Activated T-cell treated with anti-CD3 and anti-CD28 coated beads for 1 hour (primary cell): ENCODE data around the gene FGF6.
"Not testable (repeated sequence)": the region's sequence is repeated elsewhere in the genome, so short reads cannot be mapped to it uniquely, and the experiment has no call there.

Experiments
- DNase-seq: peaks from one replicate; pipeline ENCODE4 v3.0.0-alpha.2; 2020; ENCODE audit warnings: low read depth

Gene FGF6, protein sequence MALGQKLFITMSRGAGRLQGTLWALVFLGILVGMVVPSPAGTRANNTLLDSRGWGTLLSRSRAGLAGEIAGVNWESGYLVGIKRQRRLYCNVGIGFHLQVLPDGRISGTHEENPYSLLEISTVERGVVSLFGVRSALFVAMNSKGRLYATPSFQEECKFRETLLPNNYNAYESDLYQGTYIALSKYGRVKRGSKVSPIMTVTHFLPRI

DNA sequence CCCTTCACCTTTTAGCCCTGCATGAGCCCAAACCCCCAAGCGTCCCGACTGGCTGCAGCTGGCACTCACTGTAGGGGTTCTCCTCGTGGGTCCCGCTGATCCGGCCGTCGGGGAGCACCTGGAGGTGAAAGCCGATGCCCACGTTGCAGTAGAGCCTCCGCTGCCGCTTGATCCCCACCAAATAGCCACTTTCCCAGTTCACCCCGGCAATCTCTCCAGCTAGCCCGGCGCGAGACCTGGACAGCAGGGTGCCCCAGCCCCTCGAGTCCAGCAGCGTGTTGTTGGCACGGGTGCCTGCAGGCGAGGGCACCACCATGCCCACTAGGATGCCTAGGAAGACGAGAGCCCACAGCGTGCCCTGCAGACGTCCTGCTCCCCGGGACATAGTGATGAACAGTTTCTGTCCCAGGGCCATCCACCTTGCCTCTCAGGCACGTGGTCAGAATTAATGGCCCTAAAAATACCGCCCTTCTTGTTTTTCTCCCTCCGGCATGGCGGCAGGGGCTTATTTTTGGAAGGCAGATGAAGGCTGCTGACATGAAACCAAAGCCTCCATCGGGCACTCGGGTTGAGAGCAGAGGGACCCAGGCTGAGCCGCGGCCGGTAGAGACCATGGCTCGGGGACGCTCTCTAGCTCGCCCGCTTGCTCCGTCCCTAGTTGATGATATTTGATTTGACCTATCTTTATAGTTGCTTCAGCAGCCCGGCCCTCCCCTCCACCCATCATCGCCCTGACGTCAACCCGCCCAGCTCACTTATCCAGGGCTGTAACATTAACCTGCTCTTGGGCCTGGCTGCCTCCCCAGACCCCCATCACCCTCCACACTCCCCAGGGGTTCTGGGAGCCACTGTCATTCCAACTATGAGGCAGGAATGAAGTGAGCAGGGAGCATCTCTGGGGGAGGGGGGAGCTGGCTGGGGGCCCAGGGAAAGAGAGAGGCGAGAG lies at the start of gene FGF6:
TSS of gene FGF6 (minus strand) at position 660 of the 946 bp plus-strand sequence. CDS start at position 415, 245 bp downstream.
- DNase-seq: no peak

DNA sequence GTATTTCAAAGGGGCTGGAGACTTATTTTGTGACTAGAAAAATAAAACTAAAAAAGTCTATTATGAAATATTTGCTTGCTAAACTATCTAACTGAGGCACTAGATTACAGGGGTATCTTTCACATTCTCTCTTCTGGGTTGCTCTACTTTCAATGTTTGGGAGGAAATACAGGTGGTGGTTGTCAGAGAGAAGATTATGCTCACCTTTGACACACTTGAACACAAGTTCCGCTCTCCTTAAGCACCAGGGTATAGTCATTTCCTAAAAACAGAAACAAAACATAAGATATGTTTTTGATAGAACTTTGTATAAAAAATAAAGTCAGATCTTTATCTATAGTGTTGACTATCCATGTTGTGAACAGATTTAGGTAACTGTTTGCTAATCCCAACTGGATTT lies 45.4 kb upstream of the FGF6 start:
- no peak for DNase-seq

DNA sequence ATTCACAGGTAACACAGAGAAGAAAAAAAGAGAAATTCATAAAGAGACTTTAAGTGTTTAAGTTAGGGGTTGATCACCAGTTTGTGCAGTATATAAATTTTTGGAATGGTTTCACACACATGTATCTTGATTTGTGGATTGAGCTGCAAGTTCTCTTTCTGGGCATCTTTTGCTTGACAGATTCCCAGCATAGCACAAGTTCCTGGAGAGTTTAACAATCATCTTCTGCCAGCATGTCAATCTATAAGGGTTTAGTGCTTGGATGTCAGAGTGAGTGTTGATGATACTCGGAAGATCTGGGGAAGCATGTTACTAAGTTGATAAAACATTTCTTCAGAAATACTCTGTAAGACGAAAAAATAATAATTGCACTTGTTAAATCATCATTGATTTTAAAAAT lies 43.9 kb upstream of the FGF6 start:
- no peak for DNase-seq

DNA sequence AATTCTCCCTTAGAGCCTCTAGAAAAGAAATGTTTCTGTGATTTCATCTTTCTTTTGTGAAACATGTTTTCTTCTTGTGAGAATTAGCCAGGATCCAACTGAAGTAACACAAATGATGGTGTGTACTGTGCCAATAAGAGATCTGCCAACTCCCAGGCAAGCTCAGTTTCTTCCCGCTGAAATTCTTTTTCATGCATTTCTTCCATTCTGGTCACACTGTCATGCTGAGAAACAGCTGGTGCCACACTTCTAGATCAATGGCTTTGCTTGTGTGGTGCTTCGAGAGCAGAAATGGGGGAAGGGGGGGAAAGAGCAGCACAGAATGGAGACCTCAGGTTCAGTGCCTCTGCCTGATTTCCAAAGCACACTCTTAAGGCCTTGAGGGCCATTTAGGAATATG lies 41.4 kb upstream of the FGF6 start:
- no peak for DNase-seq

DNA sequence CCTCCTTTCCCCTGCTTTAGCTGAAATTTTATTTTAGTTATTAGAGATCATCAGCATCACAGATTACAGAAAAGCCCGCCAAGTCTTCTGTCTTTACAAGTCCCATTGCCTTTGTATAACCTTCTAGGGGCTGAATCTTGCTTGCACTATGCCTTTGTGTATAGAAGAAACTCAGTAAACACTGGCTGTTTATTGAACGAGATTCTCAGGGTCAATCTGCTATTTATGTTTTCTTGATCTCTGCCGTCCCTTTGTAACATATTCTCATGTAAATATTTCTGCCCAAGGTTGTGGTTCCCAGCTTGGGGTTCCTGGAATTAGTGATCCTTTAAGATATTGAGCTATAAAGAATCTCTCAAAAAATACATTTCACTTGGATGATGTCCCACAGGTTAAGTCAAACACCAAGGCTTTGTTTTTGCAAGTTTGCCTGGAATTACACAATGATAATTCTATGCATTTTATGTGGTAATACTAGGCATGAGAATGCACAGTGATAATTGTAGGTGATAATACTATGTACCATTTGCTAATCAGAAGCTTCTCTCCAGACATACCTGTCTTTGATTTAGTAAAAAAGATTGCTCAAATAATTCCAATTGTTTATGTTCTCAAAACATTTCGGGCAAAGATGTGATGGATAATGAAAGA lies 40.6 kb upstream of the FGF6 start:
- DNase-seq: no peak

DNA sequence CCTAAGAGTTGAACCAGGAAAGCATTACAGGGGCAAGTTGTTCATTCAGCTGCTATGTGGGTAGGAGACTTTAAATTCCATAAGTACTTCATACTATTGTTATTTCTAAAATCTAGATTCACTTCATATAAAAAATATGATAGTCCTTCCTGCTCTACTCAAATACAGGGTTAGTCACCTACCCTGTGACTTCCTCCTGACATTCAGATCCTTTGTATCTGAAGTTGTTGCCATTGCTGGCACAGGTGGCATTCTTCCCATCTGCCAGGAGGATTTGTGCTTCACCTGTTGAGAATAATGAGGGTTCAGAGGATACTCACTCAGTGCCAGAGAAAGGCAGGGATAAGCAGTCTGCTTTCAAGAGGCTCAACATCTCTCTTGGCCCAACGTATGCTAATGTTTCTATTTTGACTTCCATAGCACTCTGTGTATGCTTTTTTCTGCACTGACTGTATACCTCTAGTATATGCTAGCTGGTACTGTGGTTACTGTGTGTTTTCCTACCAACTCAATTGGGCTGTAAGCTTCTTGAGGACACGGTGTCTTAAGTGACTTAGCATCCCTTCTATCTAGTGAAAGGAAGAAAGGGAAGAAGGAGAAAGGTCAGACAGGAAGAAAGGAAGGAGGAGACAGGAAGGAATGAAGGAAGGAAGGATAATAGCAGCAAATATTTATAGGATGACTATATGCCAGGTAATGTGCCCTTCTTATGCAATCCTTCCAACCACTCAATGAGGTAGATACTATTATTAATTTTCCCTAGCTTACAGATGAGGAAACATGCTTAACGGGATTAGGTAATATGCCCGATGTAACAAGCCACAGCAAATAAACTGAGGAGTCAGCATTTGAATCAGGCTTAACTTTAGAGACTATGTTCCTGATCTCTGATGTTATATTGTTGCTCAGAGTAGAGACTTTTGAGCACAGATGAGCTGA lies 38.5 kb upstream of the FGF6 start:
- DNase-seq: no peak

DNA sequence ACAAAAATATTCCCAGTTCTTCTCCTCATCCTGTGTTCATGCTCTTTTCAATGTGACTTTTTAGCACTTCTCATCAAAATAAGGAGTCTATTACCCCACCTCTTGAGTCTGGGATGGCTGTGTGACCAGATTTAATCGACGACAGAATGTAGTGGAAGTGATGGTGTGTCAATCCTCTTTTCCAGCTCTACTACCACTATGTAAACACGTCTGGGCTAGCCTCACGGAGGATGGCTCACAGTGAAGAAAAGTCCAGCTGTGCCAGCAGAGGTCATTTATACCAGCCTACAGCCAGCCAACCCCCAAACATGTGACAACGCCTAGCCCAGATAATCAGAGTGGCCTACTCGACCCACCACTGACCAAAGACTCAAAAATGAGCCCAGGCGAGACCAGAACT lies 37.3 kb upstream of the FGF6 start:
- no peak for DNase-seq

DNA sequence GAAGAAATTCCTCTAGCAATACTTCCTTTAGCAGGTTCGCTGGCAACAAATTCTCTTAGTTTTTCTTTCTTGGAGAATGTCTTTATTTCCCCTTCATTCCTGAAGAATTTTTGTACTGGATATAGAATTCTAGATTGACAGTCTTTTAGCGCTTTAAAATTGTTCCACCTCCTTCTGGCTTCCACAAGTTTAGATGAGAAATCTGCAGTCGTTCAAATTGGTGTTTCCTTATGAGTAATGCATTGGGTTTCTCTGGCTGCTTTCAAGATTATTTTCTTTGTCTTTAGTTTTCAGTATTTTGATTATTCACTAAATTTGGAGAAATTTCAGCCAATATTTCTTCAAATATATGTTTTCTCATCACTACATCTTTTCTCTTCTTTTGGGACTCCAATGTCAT lies 33.3 kb upstream of the FGF6 start:
- no peak for DNase-seq

DNA sequence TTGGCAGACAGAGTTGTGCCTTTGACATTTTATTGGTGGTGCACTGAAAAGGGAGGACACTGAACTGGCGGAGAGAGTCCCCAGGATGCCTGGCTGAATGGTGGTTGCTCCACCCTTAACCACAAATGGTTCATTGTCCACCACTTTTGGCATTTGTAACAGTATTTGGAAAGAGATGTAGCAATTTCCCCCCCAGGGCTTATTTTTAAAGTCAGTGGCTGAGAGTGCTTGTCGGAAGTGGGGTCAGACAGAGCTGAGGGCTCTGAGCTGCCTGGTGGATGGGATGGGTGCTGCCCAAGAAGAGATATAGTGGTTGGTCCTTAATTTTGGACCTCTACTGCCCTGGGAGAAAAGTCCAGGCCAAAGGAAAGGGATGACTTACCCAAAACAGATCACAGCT lies 31.5 kb upstream of the FGF6 start:
- DNase-seq: no peak

DNA sequence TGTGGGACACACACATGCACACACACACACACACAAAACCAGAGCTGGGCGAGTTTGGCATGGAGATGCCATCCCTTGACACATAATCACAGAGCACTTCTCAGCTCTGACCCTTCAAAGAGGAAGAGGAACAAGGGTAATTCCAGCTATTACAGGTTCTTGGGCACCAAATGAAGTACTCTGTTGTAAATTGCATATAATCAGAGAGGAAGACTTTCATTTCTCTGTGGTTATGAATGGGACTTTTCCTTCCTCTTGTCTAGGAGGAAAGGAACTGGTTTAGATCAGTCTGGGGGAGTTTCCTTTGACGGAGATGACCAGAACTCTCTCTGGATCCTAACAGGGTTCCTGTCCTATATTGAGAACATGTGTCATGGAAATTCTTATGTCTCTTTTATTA lies 26.4 kb upstream of the FGF6 start:
- DNase-seq: no peak

DNA sequence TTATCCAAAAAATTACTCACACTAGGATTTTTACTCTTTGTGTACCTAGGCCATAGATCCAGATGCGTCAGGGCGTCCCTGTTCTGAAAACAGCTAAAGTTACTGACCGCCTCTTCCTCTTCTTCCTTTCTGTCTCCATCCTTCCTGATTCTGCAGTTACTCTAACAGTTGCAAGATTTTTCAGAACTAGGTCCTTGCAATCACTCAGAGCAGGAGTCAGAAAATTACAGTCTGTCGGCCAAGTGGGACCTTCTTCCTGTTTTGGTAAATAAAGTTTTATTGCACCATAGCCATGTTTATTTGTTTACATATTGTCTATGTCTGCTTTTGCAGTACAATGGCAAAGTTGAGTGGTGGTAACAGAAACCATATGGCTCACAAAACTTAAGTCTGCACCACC lies 25.6 kb upstream of the FGF6 start:
- DNase-seq: no peak

DNA sequence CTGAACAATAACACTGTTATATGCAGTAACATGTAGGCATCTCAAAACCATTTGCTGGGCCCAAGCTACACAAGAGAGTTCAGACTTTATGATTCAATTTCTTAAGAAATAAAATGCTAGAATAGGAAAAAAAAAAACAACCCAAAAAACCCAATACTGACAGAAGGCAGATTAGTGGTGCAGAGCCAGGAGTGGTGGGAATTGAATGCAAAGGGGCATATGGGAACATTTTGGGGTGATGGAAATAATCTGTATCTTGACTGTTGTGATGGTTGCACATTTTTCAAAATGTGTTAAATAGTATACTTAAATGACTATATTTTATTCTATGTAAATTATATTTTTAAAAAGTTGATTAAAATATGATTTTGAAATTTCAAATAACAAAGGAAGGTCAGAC lies 23.4 kb upstream of the FGF6 start:
- no peak for DNase-seq

DNA sequence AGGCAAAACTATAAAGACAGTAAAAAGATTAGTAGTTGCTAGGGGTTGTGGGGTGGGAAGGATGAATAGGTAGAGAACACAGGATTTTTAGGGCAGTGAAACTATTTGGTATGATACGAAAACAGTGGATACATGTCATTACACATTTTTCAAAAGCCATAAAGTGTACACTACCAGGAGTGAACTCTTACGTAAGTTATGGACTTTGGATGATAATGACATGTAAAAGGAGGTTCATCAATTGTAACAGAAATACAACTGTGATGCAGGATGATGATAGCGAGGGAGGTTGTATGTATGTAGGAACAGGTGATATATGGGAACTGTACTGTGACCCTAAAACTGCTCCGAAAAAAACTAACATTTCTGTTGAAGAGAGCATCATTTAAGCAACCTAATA lies 15.1 kb upstream of the FGF6 start:
- no peak for DNase-seq

DNA sequence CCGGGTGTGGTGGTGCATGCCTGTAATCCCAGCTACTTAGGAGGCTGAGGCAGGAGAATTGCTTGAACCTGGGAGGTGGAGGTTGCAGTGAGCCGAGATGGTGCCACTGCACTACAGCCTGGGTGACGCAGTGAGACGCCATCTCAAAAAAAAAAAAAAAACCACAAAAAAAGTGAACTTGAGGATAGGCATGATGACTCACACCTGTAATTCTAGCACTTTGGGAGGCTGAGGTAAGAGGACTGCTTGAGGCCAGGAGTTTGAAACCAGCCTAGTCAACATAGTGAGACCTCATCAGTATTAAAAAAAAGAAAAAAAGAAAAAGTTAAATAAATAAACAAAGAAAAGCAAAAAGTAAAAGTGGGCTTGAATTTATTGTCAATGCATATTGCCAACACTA lies 10.2 kb upstream of the FGF6 start:
- DNase-seq: not testable (repeated sequence)

DNA sequence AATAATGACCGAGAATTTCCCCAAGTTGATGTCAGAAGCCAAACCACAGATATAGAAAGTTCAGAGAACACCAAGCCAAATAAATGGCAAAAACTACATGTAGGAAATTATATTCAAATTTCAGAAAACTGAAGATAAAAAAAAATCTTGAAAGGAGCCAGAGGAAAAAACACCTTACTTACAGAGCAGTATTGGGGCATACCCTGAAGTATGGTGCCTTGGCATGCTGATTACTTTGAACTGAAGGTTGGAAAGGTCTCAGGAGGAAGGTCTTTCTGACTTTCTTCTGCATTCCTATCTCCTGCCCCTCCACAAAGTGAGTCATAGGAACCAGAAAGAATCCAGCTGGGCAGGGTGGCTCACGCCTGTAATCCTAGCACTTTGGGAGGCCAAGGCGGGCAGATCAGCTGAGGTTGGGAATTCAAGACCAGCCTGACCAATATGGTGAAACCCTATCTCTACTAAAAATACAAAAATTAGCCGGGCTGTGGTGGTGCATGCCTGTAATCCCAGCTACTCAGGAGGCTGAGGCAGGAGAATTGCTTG lies 8.8 kb upstream of the FGF6 start:
- no peak for DNase-seq

DNA sequence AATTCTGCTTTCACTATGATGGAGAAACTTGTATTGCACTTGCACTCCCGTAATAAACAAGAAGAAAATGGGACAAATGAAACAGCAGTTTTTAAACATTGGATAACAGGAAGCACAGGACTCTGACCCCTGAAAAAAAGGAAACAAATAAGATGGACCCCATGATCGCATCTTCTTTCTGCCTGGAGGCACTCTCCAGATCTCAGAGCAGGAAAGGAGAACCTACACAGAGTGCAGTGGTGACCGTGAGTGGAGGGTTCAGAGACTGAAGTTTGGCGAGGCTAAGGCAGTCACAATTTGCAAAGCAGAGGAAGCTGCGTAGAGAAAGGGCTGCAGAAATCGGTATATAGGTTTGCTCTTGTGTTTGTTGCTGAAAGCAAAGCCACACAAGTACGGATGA lies 6.1 kb upstream of the FGF6 start:
- DNase-seq: no peak

DNA sequence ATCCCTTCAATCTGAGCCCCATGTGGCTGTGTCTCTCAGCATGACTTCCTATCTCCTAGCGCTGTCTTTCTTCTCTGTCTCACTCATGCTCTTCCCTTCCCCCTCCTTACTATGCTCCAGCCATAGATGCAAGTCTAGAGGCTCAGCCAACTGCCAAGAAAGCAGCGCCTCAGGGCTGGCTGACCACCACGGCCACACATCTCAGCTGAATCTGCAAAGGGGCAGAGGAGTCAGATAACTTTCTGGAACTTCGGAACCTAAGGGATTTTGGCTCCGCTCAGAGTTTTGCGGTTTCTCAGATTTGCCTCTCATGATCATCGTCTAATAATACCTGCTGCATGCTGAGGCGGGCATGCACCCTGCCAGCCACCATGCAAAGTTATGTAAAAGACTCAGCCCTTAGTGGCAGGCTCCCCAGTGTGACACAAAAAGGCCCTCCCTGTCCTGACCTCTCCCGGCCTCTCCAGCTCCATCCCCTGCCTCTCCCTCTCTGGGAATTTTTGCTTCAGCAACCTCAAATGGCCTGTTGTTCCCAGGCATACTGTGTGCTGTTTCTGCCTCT lies 5.0 kb upstream of the FGF6 start:
- DNase-seq: no peak

DNA sequence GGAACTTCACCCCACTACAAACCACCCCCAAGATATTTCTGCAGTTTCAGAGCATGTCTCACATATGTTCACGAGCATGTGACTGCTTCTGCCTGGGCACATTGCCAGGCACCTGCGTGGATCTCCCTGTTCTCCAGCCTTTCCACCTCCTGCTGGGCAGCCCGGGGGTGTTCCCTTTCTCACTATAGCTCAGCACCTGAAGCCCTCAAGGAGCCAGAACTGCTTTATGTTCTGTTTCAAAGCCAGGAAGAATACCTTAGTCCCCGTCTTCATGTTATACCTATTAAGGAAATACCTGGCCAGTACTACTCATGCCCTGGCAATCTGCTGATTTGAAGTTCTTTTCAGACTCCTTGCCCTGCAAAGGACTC lies 4.2 kb upstream of the FGF6 start:
- DNase-seq: no peak

DNA sequence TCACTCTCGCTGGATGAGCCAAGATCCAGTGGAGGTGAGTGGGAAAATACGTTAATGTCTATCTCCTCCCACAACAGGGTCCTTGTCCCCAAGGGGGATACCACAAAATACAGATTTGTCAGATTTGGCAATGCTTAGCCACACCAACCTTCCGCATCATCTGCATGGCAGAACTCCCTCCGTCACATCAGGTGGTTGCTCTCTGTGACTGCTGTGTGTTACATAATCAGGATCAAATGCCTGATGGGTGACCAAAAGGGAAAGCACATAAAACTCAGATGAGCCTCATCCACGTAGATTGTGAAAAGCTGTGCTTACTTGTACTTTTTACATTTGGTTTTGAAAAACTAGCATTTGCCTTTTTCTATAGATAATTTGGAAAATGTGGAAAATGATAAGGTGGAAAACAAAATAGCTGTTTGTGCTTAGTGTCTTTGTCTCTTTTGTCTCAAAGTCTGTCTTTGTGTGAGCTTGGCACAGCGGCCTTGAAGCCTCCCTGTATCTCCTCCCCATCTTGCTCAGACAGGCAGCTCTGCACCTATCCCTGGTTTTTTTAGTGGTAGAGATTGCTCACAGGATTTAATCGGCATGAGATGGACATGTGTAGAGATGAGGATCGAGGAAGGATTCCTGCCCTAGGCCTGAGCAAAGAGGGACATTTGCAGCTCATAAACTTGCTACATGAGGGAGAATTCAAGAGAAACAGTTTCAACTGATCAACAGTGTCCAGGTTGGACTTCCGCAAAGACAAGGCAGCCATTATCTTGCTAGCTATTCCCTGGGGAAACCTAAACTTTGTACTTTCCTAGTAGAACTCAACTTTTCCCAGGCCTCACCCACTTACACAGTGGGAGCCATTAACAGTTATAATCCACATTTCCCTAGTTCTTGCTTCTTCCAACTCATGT lies 3.6 kb upstream of the FGF6 start:
- no peak for DNase-seq

DNA sequence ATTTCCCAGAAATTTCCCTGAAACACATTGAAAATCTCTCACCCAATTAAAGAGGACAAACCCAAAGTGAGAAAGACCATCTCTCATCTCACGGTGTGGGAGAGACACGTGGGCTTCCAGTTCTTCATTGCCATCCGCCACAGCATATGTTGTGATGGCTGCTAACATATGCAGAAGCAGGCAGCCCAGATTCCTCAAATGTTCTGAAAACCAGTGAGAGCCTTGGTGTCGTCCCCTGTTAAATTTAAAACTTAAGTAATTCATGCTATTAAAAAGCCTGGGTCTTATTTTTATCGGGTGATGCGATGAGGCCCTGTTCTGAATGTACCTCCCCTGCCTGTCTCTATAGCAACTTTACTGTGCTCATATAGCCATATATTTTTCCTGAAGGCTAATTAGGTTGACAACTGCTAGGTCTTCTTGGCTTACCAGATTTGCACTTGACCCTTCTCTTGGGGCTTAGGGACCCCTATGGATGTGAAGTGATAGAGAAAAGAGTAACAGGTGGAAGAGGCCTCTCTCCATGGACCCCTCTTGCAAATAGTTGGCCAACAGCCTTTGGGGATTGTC lies 2.8 kb upstream of the FGF6 start:
- no peak for DNase-seq
